ENCODE data around the gene CSH2. TPM values are rescaled to one million over a fixed set of nuclear protein-coding genes. Genes with fewer than 3 reads are reported as not detected.
A peak's percentile ranks its signal among the peaks of the same experiment; 100 is the strongest.

Gene CSH2
- total and polyA plus RNA-seq, 9 of the 15 experiments (the other 6 are each of a cell fraction or from before 2014, with no cell fraction given) = not detected

DNA sequence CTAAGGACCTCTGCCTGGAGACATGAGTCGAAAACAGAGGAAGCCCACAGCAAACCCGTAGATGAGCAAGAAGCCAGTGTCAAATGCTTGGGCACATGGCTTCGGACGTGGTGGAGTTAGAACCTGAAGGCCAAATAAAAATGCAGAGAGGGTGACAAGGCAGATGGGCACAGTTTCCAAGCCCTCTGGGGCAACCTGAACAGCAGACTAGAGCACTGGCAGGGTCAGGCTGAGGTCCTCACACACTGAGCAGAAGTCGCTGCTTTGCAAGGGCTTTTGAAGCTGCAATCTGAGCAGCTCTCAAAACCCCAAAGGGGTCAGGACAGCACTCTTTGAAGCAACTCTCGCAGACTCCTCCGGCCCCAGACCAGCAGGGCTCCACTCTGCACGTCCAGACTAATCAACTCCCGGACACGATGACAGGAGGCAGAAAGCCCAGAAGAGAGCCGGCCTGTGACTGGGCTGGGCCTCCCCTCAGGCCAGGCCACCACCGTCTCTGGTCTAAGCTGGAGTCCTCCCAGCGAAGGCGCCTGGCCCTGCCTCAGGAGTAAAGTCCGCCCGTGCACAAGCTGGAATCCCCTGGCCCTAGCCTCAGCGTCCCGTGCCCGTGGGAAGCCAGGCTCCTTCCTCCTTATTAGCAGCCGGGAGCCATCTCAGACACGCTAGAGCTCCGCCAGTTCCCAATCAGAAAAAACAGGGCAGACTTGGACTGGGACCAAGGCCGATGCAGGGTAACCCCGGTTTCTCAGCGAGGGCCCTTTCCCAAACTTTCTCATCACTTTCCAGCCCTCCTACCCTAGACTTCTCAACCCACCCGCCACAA lies 31.9 kb downstream of the CSH2 start (continued):
- no peak for TF ChIP-seq FUS (optimal IDR thresholded peaks at IDR 0.05; ENCODE audit: low read depth, low read length)
- no peak for TF ChIP-seq ZNF384 (IDR thresholded peaks at IDR 0.05; ENCODE audit: low read depth, low read length)
- TF ChIP-seq KDM5B (IDR thresholded peaks at IDR 0.05; ENCODE audit: insufficient replicate concordance, low read depth, low read length) = peak; percentile 17
- TF ChIP-seq, protein P1, sequence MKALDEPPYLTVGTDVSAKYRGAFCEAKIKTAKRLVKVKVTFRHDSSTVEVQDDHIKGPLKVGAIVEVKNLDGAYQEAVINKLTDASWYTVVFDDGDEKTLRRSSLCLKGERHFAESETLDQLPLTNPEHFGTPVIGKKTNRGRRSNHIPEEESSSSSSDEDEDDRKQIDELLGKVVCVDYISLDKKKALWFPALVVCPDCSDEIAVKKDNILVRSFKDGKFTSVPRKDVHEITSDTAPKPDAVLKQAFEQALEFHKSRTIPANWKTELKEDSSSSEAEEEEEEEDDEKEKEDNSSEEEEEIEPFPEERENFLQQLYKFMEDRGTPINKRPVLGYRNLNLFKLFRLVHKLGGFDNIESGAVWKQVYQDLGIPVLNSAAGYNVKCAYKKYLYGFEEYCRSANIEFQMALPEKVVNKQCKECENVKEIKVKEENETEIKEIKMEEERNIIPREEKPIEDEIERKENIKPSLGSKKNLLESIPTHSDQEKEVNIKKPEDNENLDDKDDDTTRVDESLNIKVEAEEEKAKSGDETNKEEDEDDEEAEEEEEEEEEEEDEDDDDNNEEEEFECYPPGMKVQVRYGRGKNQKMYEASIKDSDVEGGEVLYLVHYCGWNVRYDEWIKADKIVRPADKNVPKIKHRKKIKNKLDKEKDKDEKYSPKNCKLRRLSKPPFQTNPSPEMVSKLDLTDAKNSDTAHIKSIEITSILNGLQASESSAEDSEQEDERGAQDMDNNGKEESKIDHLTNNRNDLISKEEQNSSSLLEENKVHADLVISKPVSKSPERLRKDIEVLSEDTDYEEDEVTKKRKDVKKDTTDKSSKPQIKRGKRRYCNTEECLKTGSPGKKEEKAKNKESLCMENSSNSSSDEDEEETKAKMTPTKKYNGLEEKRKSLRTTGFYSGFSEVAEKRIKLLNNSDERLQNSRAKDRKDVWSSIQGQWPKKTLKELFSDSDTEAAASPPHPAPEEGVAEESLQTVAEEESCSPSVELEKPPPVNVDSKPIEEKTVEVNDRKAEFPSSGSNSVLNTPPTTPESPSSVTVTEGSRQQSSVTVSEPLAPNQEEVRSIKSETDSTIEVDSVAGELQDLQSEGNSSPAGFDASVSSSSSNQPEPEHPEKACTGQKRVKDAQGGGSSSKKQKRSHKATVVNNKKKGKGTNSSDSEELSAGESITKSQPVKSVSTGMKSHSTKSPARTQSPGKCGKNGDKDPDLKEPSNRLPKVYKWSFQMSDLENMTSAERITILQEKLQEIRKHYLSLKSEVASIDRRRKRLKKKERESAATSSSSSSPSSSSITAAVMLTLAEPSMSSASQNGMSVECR (CRISPR knock-in tag; IDR thresholded peaks at IDR 0.05) = 0 out of 2 replicates have a peak, but pooled peaks have one; percentile 13
- TF ChIP-seq ZNF778 (CRISPR knock-in tag; IDR thresholded peaks at IDR 0.05) = no peak
- no peak for TF ChIP-seq CBX3 (IDR thresholded peaks at IDR 0.05; ENCODE audit: borderline replicate concordance in 1 of 2, low read length in 2 of 2)
- TF ChIP-seq TGIF2 (CRISPR knock-in tag; IDR thresholded peaks at IDR 0.05) = no peak
- TF ChIP-seq SMC3 (conservative IDR thresholded peaks at IDR 0.05; ENCODE audit: insufficient read depth, low read depth, low read length) = no peak
- no peak for TF ChIP-seq ZFP1 (CRISPR knock-in tag; IDR thresholded peaks at IDR 0.05)
- TF ChIP-seq CREB3 (tag; conservative IDR thresholded peaks at IDR 0.05; ENCODE audit: low read depth) = no peak
- no peak for TF ChIP-seq TEAD4 (IDR thresholded peaks at IDR 0.05; ENCODE audit: low read length)
- no peak for TF ChIP-seq TEAD4 (CRISPR knock-in tag; IDR thresholded peaks at IDR 0.05; ENCODE audit: borderline replicate concordance)
- no peak for TF ChIP-seq PTRF (tag; IDR thresholded peaks at IDR 0.05)
- TF ChIP-seq, protein P2, sequence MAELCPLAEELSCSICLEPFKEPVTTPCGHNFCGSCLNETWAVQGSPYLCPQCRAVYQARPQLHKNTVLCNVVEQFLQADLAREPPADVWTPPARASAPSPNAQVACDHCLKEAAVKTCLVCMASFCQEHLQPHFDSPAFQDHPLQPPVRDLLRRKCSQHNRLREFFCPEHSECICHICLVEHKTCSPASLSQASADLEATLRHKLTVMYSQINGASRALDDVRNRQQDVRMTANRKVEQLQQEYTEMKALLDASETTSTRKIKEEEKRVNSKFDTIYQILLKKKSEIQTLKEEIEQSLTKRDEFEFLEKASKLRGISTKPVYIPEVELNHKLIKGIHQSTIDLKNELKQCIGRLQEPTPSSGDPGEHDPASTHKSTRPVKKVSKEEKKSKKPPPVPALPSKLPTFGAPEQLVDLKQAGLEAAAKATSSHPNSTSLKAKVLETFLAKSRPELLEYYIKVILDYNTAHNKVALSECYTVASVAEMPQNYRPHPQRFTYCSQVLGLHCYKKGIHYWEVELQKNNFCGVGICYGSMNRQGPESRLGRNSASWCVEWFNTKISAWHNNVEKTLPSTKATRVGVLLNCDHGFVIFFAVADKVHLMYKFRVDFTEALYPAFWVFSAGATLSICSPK (IDR thresholded peaks at IDR 0.05; ENCODE audit: borderline replicate concordance) = no peak
- TF ChIP-seq ZMIZ1 (IDR thresholded peaks at IDR 0.05; ENCODE audit: low read depth in 2 of 2, low read length in 2 of 2) = no peak
- no peak for TF ChIP-seq ASH1L (IDR thresholded peaks at IDR 0.05; ENCODE audit: borderline replicate concordance, low read depth, partially characterized antibody)

All from K562 (cell line).